ENCODE results near the gene SRGAP1. TPM values are rescaled to one million over a fixed set of nuclear protein-coding genes. Genes with fewer than 3 reads are reported as not detected.
A peak's percentile ranks its signal among the peaks of the same experiment; 100 is the strongest.

Gene SRGAP1
- total RNA-seq, 1 donor = 18.1 TPM

DNA sequence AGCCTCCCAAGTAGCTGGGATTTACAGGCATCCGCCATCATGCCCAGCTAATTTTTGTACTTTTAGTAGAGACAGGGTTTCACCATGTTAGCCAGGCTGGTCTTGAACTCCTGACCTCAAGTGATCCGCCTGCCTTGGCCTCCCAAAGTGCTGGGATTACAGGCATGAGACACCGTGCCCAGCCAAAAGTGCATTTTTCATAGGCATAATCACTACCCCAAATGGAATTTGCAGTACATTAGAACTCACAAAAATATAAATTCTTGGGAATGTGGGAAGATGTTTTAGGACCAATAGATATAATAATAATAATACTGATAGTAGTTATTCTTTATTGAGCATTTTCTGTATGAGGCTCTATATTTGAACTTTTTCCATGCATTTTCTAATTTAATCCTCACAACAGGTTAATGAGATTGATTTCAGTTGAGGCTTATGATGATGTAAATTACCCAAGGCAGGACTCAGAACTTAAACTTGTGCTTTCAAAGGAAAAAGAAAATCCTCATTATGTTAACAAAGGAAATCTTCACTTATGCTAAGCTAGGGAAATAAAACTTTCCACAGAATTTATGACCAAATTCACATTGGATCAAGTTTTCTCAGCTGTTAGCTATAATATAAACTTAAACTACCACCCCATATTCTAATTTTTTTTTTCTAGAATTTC is 121.6 kb downstream of the SRGAP1 start:
- no peak overlapping the region for H3K4me3 ChIP-seq (ENCODE audit: low read depth, low read length)
- TF ChIP-seq, protein P1, sequence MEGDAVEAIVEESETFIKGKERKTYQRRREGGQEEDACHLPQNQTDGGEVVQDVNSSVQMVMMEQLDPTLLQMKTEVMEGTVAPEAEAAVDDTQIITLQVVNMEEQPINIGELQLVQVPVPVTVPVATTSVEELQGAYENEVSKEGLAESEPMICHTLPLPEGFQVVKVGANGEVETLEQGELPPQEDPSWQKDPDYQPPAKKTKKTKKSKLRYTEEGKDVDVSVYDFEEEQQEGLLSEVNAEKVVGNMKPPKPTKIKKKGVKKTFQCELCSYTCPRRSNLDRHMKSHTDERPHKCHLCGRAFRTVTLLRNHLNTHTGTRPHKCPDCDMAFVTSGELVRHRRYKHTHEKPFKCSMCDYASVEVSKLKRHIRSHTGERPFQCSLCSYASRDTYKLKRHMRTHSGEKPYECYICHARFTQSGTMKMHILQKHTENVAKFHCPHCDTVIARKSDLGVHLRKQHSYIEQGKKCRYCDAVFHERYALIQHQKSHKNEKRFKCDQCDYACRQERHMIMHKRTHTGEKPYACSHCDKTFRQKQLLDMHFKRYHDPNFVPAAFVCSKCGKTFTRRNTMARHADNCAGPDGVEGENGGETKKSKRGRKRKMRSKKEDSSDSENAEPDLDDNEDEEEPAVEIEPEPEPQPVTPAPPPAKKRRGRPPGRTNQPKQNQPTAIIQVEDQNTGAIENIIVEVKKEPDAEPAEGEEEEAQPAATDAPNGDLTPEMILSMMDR (IDR thresholded peaks at IDR 0.05; ENCODE audit: insufficient read depth, low read depth, low read length) = no peak
- DNase-seq (ENCODE audit: low read depth) = no peak

DNA sequence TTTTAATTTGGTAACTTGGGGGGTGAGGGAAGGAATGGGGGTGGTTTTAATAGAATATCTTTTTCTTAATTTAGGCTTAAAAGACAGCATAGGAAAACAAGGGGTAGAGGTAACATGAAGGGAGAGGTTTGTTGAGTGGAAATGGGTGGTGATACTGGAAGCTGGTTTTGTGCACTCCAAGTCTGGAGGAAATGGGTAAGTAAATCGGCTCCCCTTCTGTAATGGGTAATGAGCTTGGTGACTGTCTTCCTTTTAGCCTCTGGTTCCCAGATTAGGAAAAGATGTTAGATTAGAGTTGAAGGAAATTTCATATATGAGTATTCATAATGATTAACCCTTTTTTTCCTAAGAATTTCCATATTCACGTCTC is 122.1 kb downstream of the SRGAP1 start:
- DNase-seq (ENCODE audit: low read depth) = no peak
- TF ChIP-seq, protein P1 (IDR thresholded peaks at IDR 0.05; ENCODE audit: insufficient read depth, low read depth, low read length) = no peak
- H3K4me3 ChIP-seq (ENCODE audit: low read depth, low read length) = no peak overlapping the region

DNA sequence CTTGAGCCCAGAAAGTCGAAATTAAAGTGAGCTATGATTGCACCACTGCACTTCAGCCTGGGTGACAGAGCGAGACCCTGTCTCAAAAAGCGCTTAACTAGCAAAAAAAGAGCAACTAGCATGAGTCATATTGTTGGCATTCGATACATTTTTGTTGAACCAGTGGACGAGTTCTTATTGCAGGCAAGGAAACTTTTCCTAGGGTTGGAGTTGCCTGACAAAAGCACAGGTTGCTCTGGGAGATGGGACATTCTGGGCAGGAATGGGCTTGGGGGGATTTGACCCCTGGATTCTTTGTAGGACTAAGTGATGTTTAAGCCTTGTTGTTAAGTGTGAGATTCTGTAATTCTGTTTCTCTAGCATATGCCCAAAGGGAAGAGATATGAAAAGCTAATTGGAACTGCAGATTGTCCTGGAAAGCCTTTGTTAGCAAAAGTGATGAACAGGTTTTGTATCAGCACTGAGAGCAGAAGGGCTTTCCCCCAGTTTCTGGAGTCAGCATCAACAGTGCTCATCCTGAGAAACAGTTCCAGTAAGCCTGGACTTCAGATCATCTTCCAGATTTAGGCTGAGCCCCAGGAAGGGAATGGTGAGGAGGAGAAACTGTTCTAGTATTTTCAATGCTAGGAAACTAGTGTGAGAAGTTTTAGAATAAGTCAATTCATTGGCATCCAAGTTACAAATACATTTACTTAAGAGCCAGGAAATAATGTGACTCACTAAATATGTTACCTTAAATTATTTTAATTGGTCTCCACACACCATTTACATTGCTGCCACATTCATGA is 123.1 kb downstream of the SRGAP1 start:
- DNase-seq (ENCODE audit: low read depth) = peak; percentile 45
- H3K4me3 ChIP-seq (ENCODE audit: low read depth, low read length) = no peak overlapping the region
- TF ChIP-seq, protein P1 (IDR thresholded peaks at IDR 0.05; ENCODE audit: insufficient read depth, low read depth, low read length) = no peak

DNA sequence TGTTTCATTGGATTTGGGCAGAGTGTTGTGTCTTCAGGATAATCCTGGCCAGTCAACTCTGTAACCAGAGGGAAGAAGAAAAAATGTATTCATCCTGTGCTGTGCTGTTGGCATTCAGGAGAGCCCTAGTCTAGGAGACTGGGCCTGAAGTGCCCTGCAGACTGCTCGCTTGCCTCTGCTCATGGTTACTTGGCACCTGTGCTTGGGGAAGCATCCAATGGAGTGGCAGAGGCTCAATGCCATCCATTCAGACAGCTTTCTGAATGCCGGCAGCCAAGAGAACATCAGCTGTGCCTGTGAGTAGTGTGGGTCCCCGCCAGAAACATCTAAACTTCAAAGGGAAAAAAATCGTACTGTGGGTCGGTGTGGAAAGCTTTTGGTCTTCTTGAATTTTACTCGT is 124.2 kb downstream of the SRGAP1 start:
- H3K4me3 ChIP-seq (ENCODE audit: low read depth, low read length) = no peak overlapping the region
- DNase-seq (ENCODE audit: low read depth) = no peak
- TF ChIP-seq, protein P1 (IDR thresholded peaks at IDR 0.05; ENCODE audit: insufficient read depth, low read depth, low read length) = no peak

DNA sequence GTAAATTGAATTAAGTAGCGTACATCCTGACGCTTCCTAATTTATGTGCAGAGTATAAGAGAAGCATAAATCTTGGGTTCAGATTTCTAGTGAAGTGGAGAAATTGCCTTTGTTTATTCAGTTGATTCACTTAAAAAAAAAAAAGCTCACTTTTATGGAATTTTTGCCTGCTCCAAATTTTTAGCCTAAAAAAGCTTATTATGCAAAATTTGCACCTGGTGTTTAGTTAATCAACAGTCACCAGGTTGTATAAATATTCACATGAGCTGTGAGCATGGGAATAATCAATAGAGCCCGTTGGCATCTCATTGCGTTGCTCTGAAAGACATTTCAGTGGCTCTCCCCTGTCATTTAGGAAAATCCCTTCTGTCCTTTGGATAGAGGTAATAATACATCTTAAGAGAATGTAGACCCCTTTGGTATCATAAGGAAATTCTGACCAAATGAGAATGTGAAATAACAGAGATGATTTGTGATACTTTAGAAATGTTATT is 132.4 kb downstream of the SRGAP1 start:
- TF ChIP-seq, protein P1 (IDR thresholded peaks at IDR 0.05; ENCODE audit: insufficient read depth, low read depth, low read length) = no peak
- no peak overlapping the region for H3K4me3 ChIP-seq (ENCODE audit: low read depth, low read length)
- DNase-seq (ENCODE audit: low read depth) = no peak

DNA sequence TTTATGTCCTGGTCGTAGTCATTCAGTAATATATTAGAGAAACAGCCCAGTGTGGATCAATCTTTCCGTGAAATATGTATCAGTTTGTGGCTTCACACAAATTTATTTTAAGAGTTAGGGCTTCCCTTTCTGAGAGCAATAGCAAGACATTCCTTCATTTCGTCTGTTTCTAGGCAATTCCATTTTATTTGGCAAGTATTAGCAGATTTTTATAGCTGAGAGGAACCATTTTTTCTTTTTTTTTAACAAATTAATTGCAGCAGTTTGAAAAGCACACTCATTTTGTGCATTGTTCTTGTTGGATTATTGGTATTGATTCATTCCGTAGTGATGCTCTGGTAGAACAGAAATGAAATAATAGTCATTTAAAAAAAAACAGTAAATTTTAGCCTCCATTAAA is 132.9 kb downstream of the SRGAP1 start:
- no peak overlapping the region for H3K4me3 ChIP-seq (ENCODE audit: low read depth, low read length)
- TF ChIP-seq, protein P1 (IDR thresholded peaks at IDR 0.05; ENCODE audit: insufficient read depth, low read depth, low read length) = no peak
- DNase-seq (ENCODE audit: low read depth) = peak; percentile 43

All from fibroblast of villous mesenchyme (primary cell).